HG03460 (cell line): ENCODE results near the gene MCFD2.

Source experiments
- ATAC-seq: cut with Tn5 transposase; IDR thresholded peaks from one replicate; pipeline ENCODE4 v1.9.1; 2021; ENCODE audit not compliant: unreplicated experiment

Gene MCFD2

GRCh38 chr2:46915281-46915810, at the start of gene MCFD2:
TSS of gene MCFD2 (minus strand) at chr2:46915806. CDS start at chr2:46909171, 6,635 bp downstream.
- ATAC-seq = peak; percentile 33

DNA sequence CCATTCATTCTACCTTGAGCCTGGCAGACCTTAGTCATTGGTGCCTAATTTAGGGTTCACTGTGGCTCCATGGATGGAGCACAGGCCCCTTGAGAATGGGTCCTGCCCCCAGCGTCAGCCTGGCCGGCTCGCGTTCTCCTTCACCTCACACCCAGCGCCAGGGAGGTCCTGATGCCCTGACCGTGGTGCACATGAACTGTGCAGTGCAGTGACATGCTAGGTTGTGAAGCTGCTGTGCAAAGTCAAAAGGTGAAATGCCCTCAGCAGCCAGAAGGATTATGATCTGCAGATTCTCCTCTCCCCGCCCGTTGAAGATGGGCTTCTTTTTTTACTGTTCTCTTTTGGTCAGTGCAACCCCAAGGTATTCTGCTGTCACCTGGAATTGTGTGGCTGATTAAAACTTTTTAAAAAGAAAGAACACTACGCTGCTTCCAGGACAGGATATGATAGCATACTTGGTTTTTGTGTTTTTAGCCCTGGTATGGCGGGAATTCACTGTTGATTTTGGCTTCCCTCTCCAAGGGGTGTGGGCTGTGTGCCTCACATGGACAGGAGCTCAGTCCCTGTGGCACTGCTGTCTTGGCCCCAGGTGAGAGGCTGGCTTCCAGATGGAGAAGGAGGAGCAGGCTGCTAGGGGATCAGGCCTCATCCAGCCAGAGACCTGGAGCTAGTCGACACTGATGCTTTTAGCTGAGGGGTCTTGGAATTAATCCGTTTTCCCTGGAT, 49.4 kb upstream of the MCFD2 start:
- no peak for ATAC-seq

DNA sequence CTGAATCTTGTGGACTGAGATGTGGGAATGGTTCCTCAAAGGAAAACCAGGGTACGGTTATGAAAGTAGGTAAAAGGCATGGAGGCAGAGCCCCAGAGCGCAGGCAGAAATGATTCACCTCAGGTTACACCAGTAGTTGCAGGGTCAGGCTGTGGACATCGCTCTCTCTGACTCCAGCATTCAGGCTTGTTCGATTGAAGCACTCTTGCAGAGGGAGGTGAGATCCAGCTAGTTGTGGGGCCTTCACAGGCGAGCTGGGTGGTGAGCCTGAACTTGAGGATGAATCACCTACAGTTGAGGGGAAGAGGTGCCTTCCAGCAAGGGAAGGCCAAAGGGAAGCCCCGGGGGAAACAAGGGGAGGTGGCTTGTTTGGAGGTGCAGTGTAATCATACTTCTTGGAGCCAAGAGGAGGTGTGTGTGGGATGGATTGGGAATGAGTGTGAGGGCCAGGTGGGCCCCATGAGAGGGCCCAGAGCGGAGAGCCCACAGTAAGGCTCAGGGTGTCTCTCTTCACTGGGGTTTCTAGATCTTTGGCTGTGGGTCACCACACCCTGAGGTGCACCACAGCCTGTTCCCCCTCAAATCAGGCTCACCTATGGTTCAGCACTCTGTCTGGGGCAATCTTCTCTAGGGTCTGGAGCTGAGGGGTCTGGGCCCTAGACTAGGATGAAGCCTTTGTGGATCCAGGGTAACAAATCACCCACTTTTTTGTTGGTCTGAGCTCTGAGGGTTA, 48.5 kb upstream of the MCFD2 start:
- no peak for ATAC-seq

- no peak for ATAC-seq
These were observed 47.6 kb upstream of the MCFD2 start for GRCh38 chr2:46963210-46963609.

GRCh38 chr2:46962751-46963150, 47.1 kb upstream of the MCFD2 start:
- no peak for ATAC-seq

GRCh38 chr2:46960618-46961017, 45.0 kb upstream of the MCFD2 start:
- no peak for ATAC-seq

DNA sequence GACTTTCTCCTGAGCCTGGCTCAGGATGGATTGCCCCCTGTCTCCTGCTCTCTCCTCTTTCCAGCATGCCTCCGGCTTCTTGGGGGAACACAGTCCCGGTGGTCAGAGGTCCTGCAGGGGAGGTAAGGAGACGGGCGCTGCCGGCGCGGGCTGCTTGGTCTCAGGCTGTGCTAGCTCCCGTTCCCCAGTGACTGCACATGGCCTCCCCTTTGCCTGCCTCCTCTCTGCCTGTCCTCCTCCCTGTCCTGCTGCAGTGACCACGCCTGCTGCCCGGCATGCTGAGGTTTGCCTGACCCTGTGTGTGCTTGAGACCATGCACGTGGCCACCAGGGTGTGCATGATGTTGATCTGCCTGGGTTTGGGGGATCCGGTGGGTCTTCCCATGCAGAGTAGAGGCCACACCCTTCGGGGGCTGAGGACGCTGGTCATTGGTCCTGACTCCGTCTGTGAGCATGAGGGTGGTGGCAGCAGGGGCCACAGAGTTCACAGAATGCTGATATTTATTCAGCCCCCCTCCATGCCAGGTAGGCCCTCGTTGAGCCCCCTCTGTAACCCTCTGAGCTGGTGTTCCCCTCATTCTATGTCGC, 42.9 kb upstream of the MCFD2 start:
- no peak for ATAC-seq

- ATAC-seq = no peak
These were observed 41.5 kb upstream of the MCFD2 start for GRCh38 chr2:46956981-46957531.

DNA sequence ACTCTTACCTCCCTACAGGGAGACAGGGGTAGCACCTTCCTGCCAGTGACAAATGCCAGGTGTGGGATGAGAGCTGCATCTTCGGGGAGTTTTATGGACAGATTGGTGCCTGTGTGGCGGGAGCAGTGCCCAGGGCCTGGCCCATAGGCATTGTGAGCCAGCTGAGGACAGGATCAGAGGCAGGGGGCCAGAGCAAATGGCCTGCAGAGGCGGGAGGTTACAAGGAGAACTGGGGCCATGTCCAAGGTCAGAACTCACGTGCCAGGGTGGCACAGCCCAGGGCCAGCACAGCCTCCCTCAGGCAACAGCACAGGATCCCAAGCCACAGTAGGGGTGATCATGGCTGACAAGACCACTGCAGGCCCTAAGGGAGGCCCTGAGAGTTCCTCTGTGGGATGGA, 40.2 kb upstream of the MCFD2 start:
- no peak for ATAC-seq

GRCh38 chr2:46954951-46955571, 39.5 kb upstream of the MCFD2 start:
- no peak for ATAC-seq

DNA sequence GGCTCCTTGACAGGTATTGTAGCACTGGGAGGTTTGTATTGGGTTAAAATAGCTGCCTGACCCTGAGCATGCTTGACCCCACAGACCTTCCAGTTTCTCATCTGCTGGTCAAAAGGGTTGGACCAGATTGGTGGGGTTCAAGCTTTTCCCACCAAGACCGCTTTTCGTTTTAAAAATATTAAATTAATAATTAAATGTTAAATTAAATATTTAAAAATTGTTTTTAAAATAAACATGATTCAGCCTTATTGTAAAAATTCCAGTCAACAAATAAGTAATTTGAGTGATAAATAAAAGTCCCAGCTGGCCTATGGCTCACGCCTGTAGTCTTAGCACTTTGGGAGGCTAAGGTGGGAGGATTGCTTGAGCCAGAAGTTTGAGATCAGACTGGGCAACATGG, 36.6 kb upstream of the MCFD2 start:
- no peak for ATAC-seq

GRCh38 chr2:46951290-46952064, 35.9 kb upstream of the MCFD2 start:
- no peak for ATAC-seq

GRCh38 chr2:46950314-46950713, 34.7 kb upstream of the MCFD2 start:
- no peak for ATAC-seq

DNA sequence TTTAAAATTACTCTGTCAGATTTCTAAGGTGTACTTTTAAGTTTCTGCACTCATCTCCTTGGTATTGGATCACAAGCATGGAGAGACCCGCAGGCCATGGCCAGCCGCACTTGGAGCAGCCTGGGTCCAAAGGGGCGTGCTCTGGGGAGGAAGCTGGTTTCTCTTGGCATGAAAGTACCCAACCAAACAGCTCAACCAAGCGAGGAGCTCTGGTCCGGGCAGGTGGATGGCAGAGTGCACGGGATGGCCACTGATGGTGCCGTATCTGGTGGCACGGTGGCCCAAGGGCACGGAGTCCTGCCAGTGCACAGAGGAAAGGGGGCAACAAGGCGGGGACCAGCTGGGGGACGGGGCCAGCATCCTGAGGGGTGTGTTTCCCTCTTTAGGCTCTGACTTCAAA, 32.2 kb upstream of the MCFD2 start:
- no peak for ATAC-seq

DNA sequence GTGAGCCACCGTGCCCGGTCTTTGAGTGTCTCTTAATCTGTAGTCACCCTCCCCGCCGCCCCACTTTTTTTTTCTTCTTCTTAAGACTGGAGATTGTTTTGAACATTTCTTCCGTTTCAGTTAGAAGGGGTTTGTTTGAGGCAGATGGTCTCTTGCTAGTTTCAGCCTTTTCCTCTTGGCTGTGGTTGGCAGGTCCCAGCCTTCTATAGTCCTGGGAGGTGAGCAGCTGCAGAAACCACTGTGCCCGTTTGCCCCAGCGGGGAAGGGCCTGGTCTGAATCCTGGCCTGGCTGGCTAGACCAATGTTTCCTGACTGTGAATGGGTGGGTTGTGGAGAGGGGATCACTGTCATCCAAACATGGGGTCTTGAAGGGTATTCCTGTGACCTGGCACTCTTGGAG, 30.1 kb upstream of the MCFD2 start:
- no peak for ATAC-seq

DNA sequence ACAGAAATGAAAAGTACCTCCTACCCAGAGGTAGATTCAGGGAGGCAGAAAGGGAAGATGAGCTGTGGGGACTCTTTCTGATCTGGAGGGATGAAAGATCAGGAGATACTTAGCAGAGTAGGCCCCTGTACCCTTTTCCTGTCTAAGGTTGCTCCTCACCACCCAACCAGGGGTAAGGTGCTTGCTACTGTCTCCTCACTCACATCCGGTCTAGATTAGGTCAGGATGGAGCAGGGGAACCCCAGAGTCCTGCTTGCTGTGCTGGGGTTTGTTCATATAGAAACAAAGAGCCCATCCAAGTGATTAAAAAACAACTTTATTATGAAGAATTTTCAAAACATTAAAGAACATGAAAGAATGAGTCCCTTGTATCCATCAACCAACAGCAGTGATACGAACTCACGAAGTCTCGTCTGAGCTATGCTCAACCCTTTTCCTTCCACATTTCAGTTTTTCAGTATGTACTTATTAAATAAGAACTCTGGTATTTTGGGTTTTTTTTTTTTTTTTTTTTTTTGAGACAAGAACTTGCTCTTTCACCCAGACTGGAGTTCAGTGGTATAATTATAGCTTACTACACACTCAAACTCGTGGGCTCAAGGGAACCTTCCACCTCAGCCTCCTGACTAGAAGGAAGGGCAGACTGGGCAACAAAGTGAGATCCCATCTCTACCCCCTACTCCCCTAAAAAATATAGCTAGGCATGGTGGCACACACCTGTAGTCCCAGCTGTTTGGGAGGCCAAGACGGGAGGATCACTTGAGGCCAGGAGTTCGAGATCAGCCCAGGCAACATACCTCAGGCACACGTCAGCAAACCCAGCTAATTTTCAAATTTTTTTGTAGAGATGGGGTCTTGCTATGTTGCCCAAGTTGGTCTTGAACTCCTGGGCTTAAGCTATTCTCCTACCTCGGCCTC, 28.5 kb upstream of the MCFD2 start:
- ATAC-seq = peak; percentile 39

DNA sequence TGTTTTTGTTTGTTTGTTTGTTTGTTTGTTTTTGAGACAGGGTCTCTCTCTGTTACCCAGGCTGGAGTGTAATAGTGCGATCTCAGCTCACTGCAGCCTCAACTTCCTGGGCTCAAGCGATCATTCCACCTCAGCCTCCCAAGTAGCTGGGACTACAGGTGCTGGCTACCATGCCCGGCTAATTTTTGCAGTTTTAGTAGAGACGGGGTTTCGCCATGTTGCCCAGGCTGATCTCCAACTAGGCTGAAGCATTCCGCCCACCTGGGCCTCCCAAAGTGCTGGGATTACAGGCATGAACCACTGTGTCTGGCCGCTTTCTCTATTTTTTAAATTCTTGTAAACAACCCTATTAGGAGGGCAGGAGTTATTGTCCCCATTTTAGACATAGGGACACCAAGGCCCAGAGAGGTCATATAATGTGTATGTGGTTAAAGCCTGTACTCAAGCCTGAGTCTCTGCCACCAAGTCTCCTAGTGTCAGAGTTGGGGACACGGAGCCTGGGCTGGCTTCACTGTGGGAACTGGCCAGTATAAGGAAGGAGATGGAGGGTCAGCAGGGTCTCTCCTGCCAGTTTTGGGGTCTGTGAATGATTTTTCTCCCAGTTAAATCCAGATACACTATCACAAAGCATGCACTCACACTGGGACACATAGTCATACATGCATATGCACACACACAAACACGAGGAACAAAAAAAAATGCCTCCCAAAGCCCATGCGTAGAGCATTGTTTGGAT, 27.5 kb upstream of the MCFD2 start:
- ATAC-seq = no peak

- peak; percentile 38 for ATAC-seq
These were observed 26.5 kb upstream of the MCFD2 start for GRCh38 chr2:46942143-46942526.
